ENCODE measurements around the gene GRHPR.

GRHPR gene

DNA sequence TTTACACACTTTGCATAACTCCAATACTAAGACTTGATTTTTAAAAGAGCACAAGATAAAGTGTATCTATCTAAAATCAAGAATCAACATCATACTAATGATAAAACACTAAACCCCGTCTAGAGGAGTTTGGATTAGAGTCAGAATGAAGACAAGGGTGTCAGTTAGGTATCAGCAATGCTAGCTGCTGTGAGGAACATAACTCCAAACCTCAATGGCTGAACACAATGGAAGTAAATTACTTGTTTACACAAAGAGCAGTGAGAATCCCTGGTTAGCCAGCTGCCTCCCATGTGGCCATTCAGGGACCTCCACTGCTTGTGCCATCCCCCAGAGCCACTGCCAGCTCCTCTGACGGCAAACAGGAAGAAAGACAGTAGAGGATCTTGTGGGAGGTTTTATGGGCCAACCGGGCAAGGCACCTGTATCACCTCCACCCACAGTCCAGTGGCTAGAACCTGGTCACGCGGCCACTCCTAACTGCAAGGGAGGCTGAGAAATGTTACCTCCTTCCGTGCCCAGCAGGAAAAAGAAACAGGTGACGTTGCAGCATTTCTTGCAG, 24.0 kb upstream of the GRHPR start:
- no peak for DNase-seq (ENCODE audit: low spot score)

DNA sequence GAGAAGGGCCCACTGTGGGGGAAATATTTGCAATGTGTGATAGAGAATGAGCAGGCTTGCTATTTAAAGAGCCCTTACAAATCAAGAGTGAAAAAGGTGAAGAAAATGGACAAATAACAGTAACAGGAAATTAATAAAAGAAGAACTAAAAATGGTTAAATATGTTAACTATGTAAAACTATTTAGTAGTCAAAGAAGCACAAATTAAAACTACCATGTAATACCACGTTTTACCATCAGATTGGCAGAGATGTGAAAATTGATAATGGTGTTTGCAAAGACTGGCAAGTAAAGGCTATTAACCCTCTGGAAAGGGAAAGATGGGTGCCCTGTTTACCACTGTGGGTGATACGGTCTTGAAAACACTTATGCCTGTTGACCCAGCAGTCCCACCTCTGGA, 23.2 kb upstream of the GRHPR start:
- no peak for DNase-seq (ENCODE audit: low spot score)

DNA sequence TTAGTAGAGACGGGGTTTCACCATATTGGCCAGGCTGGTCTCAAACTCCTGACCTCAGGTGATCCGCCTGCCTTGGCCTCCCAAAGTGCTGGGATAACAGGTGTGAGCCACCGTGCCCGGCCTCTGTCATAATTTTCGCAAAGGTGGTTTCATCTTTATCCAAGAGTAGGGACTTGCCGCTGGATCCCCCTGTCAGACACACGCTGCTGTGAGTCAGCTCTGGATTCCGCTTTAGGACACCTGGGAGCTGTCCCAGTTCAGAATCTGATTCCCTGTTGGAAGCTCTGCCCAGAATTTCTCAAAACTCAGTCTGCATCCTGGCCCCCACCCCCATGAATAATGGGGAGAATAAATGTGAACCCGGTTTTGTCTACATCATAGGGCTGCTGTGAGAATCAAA, 17.9 kb upstream of the GRHPR start:
- no peak for DNase-seq (ENCODE audit: low spot score)

DNA sequence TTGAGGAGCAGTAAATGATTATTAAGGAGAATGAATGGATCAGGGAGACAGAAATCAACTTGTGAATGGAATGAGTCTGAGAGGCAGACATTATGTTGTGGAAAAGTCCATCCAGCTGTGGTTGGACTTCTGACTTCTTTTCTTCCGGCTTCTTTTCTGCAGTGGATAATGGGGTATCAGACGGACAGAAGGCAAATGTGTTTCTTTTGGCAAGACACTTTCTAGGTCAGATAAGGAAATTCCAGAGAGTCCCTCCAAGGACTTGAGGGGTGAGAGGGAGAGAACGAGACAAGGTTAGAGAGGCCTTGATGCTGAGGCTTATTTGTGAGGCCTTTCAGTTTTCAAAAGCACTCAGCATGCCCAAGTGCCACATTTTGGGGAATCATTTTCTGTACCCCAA, 17.1 kb upstream of the GRHPR start:
- DNase-seq (ENCODE audit: low spot score): no peak

DNA sequence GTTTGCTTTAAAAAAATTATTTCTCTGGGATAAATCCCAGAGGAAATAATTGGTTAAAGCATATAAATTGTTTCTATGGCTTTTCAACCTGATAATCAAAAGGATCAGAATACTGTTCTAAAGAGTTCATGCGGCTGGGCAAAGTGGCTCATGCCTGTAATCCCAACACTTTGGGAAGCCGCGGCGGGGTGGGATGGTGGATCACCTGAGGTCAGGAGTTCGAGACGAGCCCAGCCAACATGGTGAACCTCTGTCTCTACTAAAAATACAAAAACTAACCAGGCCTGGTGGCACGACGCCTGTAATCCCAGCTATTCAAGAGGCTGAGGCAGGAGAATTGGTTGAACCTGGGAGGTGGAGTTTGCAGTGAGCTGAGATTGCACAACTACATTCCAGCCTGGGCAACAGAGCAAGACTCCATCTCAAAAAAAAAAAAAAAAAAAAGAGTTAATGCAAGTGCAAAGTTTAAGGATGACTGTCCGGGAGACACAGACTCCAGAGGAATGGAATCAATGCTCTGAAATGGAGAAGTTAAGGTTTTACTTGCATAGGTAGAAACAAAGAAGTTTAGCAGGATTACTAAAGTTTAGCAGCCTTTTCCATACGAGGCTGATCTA, 16.6 kb upstream of the GRHPR start:
- DNase-seq (ENCODE audit: low spot score): no peak

DNA sequence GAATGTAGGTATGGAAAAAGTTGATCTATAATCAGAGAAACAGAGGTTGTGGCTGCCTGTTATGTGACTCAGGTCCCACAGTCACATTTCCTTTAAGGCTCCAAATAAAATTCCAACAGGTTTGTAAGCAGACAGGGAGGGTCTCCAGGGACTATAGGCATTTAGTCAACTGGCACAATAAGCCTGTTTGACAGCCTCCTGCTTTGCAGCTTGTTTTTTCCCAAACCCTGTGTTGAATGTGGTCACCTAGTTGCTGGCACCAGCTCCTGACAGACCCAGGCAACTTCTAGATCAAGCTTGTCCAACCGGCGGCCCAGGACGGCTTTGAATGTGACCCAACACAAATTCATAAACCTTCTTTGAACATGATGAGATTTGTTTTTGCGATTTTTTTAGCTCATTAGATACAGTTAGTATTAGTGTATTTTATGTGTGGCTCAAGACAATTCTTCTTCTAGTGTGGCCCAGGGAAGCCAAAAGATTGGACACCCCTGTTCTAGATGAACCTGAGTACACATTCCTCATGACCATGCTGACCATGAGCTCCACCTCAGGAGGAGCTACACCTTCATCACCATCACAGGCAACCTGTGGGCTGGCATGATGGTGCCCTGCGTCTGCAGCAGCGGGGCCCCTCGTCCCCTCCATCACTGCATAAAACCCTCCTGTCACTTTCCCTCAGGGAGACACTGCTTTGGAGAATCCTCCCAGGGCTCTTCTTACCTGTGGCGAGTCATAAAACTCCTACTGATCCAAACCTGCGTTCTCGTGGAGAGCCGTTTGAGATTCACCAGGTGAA, 15.7 kb upstream of the GRHPR start:
- DNase-seq (ENCODE audit: low spot score): no peak

DNA sequence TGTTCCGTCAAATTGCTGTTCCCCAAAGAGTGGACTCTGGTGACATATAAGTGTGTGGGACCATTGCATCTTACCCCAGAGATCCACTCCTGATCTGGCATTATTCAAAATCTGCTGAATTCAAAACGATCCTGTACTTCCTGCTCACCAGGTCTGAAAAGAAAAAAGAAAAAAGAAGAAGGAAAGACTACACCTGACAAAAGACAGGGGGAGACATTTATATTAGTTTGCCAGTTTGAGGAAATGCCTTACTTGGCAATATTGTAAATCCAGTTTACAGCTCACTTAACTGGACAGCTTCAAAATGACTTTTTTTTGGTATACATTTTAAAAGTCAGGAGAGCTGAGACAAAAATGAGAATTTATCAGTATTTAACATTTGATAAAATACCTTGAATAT, 15.0 kb upstream of the GRHPR start:
- DNase-seq (ENCODE audit: low spot score): no peak

DNA sequence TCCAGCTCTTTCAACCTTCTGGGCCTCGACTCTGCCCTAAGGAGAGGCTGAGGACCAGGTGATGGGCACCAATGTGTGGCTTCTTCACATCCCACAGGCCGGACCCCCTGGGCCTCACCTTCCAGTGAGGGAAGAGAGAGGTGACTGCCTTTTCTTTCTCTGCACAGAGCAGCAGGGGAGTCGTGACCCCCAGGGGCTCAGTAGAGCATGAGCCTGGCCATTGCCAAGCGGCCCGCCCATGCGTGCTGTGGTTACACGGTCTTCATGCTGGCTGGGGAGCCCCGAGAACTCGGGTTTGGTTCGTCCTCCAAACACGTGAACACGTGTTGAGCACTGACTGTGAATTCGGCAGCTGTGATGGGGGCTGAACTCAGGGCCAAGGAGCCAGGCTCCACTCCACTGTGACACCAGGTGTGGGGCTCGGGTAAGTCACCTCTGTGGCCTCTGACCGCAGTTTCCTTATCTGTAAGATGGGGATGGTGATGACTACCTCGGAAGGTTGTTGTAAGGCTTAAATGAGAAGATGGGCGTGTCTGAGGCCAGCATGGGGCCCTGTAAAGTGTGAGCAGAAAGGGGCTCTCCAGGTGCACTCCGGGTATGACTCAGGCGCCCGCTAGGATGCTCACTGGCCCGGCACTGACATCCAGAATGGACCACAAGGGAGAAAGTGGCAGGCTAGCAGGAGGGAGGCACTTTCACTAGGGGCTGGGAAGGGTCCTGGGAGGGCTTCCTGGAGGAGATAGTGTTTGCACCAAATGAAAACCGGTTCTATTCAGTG, 13.4 kb upstream of the GRHPR start:
- DNase-seq (ENCODE audit: low spot score): no peak

DNA sequence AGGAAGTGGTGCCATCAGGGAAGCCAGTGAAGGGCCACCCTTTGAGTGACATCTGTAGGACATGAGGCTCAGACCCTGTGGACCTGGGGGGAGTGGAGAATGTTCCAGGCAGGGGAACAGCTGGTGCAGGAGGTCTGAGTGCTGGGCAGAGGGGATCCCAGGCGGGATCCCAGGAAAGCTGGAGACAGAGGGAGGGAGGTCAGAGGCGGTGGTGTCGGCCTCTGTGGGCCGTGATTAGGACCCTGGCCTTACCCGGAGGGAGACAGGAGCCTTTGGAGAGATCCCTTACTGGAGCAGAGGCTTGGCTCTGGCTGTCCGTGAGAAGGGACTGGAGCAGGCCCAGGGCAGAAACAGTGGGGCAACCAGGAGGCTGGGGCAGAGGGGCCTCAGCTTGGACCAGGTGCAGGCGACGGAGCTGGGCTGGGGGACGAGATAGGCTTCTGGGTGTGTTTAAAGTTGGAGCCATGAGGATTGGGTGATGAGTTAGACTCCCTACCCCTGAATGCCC, 12.1 kb upstream of the GRHPR start:
- DNase-seq (ENCODE audit: low spot score): no peak

DNA sequence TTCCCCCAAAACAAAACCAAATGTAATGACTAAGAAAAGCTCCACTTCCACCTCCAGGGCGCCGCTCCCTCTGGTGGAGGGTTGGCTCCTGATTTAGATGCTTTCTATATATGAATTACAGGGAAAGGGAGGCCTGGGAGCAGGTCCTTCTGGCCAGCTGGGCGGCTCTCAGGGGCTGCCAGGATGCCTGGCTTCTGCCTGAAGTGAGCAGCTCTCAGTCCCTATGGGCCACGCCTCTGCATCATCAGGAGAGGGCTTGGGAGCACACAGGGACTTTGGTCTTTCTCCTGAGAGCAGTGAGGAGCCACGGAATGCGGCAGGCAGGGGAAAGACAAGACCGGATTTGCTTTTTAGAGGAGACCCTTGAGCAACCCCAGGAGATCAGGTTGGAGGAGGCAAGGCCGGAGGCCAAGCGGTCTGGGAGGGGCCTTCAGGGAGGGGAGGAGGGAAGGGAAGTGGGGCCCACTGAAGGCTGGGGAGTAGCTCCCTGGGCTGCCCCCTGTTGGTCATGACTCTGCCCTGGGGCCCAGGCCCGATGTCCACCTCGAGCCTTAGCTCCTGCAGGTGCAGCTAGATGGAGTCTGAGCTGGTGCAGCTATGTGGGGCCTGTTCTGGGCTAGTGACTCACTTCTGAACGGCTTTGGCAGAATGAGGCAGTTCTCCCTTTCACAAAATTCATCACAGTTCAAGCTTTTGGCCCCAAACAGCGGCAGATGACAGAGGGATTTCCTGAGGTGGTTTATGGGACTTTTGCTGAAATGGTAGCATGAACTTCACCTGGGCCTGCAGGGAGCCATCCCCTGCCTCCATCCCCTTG, 11.3 kb upstream of the GRHPR start:
- DNase-seq (ENCODE audit: low spot score): no peak

DNA sequence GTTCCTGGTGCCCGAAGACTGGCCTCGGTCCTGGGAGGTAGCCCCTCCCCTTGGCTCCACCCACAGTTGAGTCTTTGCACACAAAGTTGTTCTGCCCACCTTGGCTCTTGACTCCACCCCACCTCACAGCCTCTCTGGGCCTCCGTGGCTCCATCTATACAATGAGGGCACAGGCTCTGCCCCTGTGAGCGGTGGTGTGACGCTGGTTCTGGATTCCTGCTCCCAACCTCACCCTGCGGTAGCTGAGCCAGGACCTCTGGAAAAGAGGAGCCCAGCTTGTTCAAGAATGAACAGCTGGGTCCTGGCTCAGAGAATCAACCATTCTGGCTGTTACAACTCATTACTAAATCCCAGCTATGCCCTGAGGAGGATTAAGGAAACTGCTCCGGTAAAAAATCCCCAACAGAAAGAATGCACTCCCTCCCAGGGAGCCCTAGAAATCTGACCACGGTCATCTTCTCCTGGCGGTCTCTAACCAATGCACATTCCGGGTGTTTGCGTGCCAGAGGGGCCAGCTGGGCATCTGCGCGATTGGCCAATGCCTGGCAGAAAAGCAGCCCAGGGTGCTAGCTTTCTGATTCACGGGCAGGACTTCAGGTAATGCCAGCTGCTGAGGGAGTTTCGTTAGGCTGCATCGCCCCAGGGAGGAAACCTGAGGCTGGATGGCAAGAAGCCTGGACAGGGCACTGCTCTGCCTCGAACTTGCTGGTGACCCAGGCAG, 9.9 kb upstream of the GRHPR start:
- peak; percentile 26 for DNase-seq (ENCODE audit: low spot score)

DNA sequence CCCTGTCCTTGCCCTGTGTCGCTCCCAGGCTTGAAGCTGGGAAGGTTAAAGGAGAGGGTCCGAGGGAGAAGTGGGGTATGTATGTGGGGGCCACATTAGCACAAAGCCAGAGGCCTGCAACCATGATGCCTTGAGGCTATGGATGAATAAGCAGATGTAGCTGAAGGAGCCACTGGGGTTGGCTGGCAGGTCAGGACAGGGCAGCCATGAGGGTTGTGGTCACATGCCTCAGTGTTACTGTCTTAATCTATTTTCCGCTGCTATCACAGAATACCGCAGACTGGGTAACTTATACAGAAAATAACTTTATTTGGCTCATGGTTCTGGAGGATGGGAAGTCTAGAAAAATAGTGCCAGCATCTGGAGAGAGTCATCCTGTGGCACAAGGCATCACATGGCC, 9.2 kb upstream of the GRHPR start:
- DNase-seq (ENCODE audit: low spot score): no peak

DNA sequence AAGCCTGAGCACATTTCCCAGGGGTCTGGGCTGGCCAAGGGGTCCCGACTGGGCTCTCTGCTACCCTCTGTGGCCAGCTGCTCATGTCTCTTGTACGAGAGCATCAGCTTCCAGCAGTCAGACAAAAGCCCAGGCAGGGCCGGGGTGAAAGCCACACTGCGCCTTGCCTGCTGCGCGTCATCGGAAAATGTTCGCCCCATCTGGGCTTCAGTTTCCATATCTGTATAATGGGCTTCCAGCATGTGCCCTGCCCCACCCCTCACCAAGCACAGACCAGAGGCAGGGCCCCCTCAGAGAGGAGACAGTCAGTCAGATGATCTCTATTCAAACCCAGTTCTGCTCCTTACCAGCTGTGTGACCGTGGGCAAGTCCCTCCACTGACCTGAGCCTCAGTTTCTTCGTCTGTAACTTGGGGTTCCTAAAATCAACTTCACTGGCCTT, 8.0 kb upstream of the GRHPR start:
- no peak for DNase-seq (ENCODE audit: low spot score)

DNA sequence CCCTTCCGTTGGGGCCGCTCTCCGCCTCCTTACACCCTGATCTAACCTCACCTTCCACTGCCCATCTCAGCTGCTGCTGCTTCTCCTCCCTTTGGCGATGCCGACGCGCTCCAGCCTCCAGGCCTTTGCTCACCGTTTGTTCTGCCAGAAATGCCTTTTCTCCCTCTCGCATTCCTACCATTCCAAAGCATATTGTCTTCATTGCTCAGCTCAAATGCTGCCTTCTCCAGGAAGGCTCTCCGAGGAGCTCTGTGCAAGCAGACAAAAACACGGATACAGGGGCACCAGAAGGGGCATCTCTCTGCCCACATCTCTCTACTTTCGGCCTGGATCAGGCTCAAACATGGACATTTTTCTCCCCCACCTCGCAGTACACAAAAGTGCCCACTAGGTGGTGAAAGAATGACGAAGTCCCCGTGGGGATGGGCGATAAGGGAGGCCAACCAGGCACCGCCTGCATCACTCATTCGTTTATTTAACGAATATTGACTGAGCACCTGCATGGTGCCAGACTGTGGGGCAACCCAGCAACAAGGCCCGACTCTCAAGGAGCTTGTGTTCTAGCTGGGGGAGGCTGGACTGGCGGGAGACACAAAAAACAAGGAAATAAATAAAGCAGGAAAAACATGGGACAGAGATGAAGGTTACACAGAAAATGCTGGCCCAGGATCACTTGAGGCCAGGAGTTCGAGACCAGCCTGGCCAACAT, 7.3 kb upstream of the GRHPR start:
- peak; percentile 71 for DNase-seq (ENCODE audit: low spot score)

DNA sequence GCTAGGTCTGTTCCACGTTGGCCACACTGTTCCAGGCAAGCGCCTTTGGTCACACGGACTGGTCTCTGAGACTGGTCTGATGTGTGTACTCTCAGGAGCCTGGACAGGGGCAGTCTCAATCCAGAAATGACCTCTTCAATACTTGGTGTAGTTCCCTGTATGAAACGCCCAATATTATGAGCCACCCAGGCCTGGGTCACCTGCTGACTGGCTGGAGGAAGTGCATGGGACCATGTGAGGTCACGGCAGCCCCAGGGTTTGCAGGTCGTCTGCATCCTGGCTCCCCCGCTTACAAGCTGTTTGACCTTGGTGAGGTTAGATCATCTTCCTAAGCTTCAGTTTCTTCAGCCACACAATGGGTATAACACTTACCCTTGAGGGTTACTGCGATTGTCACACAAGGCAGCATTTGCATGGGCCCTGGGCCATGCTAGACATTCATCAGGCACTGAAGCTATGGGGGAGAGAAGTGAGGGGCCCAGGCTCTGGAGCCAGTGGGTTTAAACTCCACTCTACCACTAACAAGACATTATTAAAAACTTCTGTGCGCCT, 5.2 kb upstream of the GRHPR start:
- no peak for DNase-seq (ENCODE audit: low spot score)

DNA sequence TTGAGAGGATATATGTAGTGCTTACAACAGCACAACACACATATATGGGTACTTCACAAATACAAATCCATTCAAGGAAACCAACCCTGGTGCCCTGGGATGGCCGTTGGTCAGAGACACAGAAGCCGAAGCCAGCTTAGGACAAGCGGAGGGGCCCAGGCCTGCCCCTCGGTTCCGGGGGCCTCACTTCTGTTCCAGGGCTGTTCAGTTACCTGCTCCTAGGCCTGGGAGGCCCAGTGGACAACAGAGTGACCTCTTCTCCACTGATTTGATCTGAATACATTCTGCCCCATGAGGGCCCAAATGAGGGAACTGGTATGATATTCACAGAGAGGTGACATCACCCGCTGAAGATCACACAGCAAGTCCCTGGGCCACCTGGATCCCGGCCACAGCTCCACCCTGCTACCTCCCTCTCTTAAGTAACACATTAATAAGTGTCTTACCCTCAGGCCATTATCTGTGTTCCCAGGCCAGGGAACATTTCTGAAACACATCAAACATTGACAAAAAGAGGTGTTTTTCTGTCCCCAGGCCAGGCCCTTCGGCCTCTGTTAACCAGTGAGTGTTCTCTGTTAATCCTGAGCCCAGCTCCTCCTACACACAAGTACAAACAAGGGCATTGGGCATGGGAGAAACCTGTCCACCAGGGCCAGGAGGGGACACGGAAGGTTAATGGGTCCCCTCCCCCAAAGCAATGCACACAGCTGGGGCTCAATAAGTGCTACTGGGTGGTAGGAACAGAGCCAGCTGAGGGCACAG, 4.5 kb upstream of the GRHPR start:
- no peak for DNase-seq (ENCODE audit: low spot score)

DNA sequence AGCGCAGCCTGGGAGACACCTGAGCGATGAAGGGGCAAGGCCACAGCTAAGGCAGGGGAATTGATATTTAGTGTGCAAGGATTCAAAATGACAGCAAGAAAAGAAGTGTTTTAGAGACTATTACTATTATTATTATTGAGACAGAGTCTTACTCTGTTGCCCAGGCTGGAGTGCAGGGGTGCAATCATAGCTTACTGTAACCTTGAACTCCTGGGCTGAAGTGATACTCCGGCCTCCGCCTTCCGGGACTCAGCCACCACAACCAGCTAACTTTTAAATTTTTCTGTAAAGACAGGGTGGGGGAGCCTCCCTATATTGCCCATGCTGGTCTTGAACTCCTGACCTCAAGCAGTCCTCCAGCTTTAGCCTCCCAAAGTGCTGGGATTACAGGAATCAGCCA, 3.3 kb upstream of the GRHPR start:
- no peak for DNase-seq (ENCODE audit: low spot score)

DNA sequence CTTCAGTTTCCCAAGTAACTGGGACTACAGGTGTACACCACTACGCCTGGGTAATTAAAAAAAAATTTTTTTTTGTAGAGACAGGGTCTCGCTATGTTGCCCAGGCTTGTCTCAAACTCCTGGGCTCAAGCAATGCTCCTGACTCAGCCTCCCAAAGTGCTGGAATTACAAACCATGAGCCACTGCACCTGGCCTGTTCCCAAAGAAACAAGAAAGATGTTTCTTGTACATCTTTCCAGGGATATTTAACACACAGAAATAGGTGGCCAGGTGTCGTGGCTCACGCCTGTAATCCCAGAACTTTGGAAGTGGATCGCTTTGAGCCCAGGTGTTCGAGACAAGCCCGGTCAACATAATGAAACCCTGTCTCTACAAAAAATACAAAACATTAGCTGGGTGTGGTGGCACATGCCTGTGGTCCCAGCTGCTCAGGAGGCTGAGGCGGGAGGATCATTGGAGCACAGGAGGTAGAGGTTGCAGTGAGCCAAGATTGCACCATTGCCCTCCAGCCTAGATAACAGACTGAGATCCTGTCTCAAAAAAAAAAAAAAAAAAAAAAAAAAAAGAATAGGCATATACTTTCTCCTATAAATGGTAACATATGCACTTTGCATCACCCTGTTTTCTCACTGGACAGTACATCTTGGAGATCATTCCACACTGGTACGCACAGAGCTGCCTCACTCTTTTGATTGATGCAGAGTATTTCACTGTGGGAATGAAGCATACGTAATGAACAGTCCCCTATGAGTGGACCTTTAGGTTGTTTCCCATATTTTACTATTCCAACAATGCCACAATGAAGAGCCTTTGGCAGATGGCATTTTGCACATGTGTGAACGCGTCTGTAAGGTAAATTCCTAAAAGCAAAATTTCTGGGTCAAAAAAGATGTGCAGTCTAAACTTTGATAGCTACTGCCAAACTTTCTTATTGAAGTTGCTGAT, 2.0 kb upstream of the GRHPR start:
- no peak for DNase-seq (ENCODE audit: low spot score)
